ENCODE measurements around the gene TANC1. TPM values are rescaled to one million over a fixed set of nuclear protein-coding genes. Genes with fewer than 3 reads are reported as not detected.

Gene TANC1
- total RNA-seq, 2 donors from 2014 or later, result 2.9 to 9.5 TPM

GRCh38 chr2:158936978-158937377, 31.5 kb upstream of the TANC1 start:
- H3K9ac ChIP-seq (ENCODE audit: extremely low read depth, low read length, poor library complexity, severe bottlenecking), result no peak overlapping the region
- no peak for DNase-seq
- 93 to 100% methylated on average over 1 to 2 of the region's 2 CpGs for WGBS, 2 experiments (ENCODE audit: insufficient coverage in 1 of 2, insufficient read length in 1 of 2)
- H3K4me1 ChIP-seq (ENCODE audit: control insufficient read depth, insufficient read depth, low read length), result no peaks in the 10 kb centered on the region
- no peak for TF ChIP-seq CTCF (conservative IDR thresholded peaks at IDR 0.05)
- Mint-ChIP-seq H3K9me3 (peaks cover 2% of the 10 kb centered on the region), H3K4me1 (peaks cover 5% of the 10 kb centered on the region), H3K4me3 (no peak overlapping the region), H3K36me3 (ENCODE audit: low read depth) (no peaks in the 10 kb centered on the region), H3K27me3 (ENCODE audit: insufficient read depth) (no peaks in the 10 kb centered on the region), H3K27ac (no peak overlapping the region)
- no peaks in the 10 kb centered on the region for H3K27me3 ChIP-seq (ENCODE audit: control insufficient read depth, insufficient read depth, low read length, poor library complexity, severe bottlenecking)
- H3K27ac ChIP-seq (ENCODE audit: low read depth, low read length), result no peak overlapping the region
- H3K9me3 ChIP-seq (ENCODE audit: control insufficient read depth, low read length), result no peaks in the 10 kb centered on the region
- no peaks in the 10 kb centered on the region for H3K36me3 ChIP-seq (ENCODE audit: control insufficient read depth, insufficient read depth, low read length)
- H3K4me3 ChIP-seq (ENCODE audit: low read length), result no peak overlapping the region

GRCh38 chr2:158940356-158940755, 28.1 kb upstream of the TANC1 start:
- no peaks in the 10 kb centered on the region for H3K27me3 ChIP-seq (ENCODE audit: control insufficient read depth, insufficient read depth, low read length, poor library complexity, severe bottlenecking)
- H3K4me1 ChIP-seq (ENCODE audit: control insufficient read depth, insufficient read depth, low read length), result no peaks in the 10 kb centered on the region
- WGBS, 2 experiments (ENCODE audit: insufficient coverage in 1 of 2, insufficient read length in 1 of 2), result 95% methylated on average over 2 of the region's 2 CpGs; no CpG with 5 or more reads in 1 of the 2 experiments
- Mint-ChIP-seq H3K4me1 (peaks cover 4% of the 10 kb centered on the region), H3K9me3 (peaks cover 2% of the 10 kb centered on the region), H3K36me3 (ENCODE audit: low read depth) (no peaks in the 10 kb centered on the region), H3K27me3 (ENCODE audit: insufficient read depth) (no peaks in the 10 kb centered on the region), H3K4me3 (no peak overlapping the region), H3K27ac (no peak overlapping the region)
- no peaks in the 10 kb centered on the region for H3K36me3 ChIP-seq (ENCODE audit: control insufficient read depth, insufficient read depth, low read length)
- TF ChIP-seq CTCF (conservative IDR thresholded peaks at IDR 0.05), result no peak
- H3K4me3 ChIP-seq (ENCODE audit: low read length), result no peak overlapping the region
- no peak for DNase-seq
- no peak overlapping the region for H3K27ac ChIP-seq (ENCODE audit: low read depth, low read length)
- no peak overlapping the region for H3K9ac ChIP-seq (ENCODE audit: extremely low read depth, low read length, poor library complexity, severe bottlenecking)
- no peaks in the 10 kb centered on the region for H3K9me3 ChIP-seq (ENCODE audit: control insufficient read depth, low read length)

GRCh38 chr2:158943973-158944372, 24.5 kb upstream of the TANC1 start:
- H3K9me3 Mint-ChIP-seq, result peaks cover 2% of the 10 kb centered on the region
- Histone ChIP-seq H3K36me3 (ENCODE audit: control insufficient read depth, insufficient read depth, low read length) (no peaks in the 10 kb centered on the region), H3K4me3 (ENCODE audit: low read length) (no peak overlapping the region), H3K9me3 (ENCODE audit: control insufficient read depth, low read length) (no peaks in the 10 kb centered on the region), H3K27ac (ENCODE audit: low read depth, low read length) (no peak overlapping the region), H3K27me3 (ENCODE audit: control insufficient read depth, insufficient read depth, low read length, poor library complexity, severe bottlenecking) (no peaks in the 10 kb centered on the region), H3K4me1 (ENCODE audit: control insufficient read depth, insufficient read depth, low read length) (no peaks in the 10 kb centered on the region), H3K9ac (ENCODE audit: extremely low read depth, low read length, poor library complexity, severe bottlenecking) (no peak overlapping the region)
- no peak for TF ChIP-seq CTCF (conservative IDR thresholded peaks at IDR 0.05)
- H3K27ac Mint-ChIP-seq, result no peak overlapping the region
- DNase-seq, result no peak
- no peaks in the 10 kb centered on the region for H3K36me3 Mint-ChIP-seq (ENCODE audit: low read depth)
- no peaks in the 10 kb centered on the region for H3K27me3 Mint-ChIP-seq (ENCODE audit: insufficient read depth)
- H3K4me1 Mint-ChIP-seq, result peaks cover under 1% of the 10 kb centered on the region
- H3K4me3 Mint-ChIP-seq, result no peak overlapping the region
- WGBS, 2 experiments (ENCODE audit: insufficient coverage in 1 of 2, insufficient read length in 1 of 2), result 90 to 95% methylated on average over 2 to 4 of the region's 4 CpGs
